ENCODE results near the gene NT5DC3. TPM values are rescaled to one million over a fixed set of nuclear protein-coding genes. Genes with fewer than 3 reads are reported as not detected.

Gene NT5DC3
- total and polyA plus RNA-seq, 2 of the 13 experiments (the other 11 are each of a cell fraction or from before 2014, with no cell fraction given) = 3.2 to 6.6 TPM

- no peak for TF ChIP-seq RERE (CRISPR knock-in tag; IDR thresholded peaks at IDR 0.05; ENCODE audit: low read depth)
- TF ChIP-seq HNF4G (IDR thresholded peaks at IDR 0.05; ENCODE audit: borderline replicate concordance, low read depth, low read length) = no peak
- TF ChIP-seq HNF4G (CRISPR knock-in tag; IDR thresholded peaks at IDR 0.05; ENCODE audit: borderline replicate concordance, low read depth) = no peak
- no peak for TF ChIP-seq ZBTB26 (CRISPR knock-in tag; IDR thresholded peaks at IDR 0.05; ENCODE audit: borderline replicate concordance)
- TF ChIP-seq GATA4 (IDR thresholded peaks at IDR 0.05; ENCODE audit: borderline replicate concordance, low read depth) = no peak
- TF ChIP-seq TBP (CRISPR knock-in tag; IDR thresholded peaks at IDR 0.05) = no peak
- no peak for TF ChIP-seq UBTF (CRISPR knock-in tag; IDR thresholded peaks at IDR 0.05)
- TF ChIP-seq ZNF574 (CRISPR knock-in tag; IDR thresholded peaks at IDR 0.05) = no peak
- no peak for TF ChIP-seq RNF2 (conservative IDR thresholded peaks at IDR 0.05; ENCODE audit: low read depth)
- TF ChIP-seq ZNF441 (CRISPR knock-in tag; IDR thresholded peaks at IDR 0.05; ENCODE audit: borderline replicate concordance) = peak; percentile 89; the same call in 1 of the 2 replicates
- TF ChIP-seq ZFP41 (CRISPR knock-in tag; IDR thresholded peaks at IDR 0.05; ENCODE audit: borderline replicate concordance) = no peak
- no peak for TF ChIP-seq FOXM1 (CRISPR knock-in tag; IDR thresholded peaks at IDR 0.05)
- TF ChIP-seq RAD21 (CRISPR knock-in tag; IDR thresholded peaks at IDR 0.05) = peak; percentile 64; the same call in 1 of the 2 replicates
- no peak for TF ChIP-seq ZNF513 (CRISPR knock-in tag; conservative IDR thresholded peaks at IDR 0.05)
- no peak for TF ChIP-seq ARID2 (CRISPR knock-in tag; IDR thresholded peaks at IDR 0.05; ENCODE audit: borderline replicate concordance)
Observed at GRCh38 chr12:103877934-103878510, 37.0 kb upstream of the NT5DC3 start (continued).

All from HepG2 (cell line).